ENCODE measurements around the gene SOD2. TPM values are rescaled to one million over a fixed set of nuclear protein-coding genes. Genes with fewer than 3 reads are reported as not detected.

Gene SOD2
- total RNA-seq, 2 donors from 2014 or later: 64.3 to 88.8 TPM

DNA sequence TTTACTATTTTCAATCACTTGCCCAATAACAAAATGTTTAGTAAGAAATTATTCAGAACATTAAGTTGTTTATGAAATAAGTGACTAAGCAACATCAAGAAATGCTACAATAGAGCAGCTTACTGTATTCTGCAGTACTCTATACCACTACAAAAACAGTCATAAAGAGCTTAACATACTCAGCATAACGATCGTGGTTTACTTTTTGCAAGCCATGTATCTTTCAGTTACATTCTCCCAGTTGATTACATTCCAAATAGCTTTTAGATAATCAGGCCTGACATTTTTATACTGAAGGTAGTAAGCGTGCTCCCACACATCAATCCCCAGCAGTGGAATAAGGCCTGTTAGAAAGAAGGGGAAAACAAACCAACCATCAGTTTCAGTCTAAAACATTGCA, 10.7 kb downstream of the SOD2 start:
- Histone ChIP-seq H3K9me3 (ENCODE audit: control insufficient read depth, low read length) (no peaks in the 10 kb centered on the region), H3K4me3 (ENCODE audit: low read length) (no peak overlapping the region), H3K9ac (ENCODE audit: extremely low read depth, low read length, poor library complexity, severe bottlenecking) (no peak overlapping the region), H3K27me3 (ENCODE audit: control insufficient read depth, insufficient read depth, low read length, poor library complexity, severe bottlenecking) (no peaks in the 10 kb centered on the region), H3K36me3 (ENCODE audit: control insufficient read depth, insufficient read depth, low read length) (peaks cover 56% of the 10 kb centered on the region), H3K4me1 (ENCODE audit: control insufficient read depth, insufficient read depth, low read length) (no peaks in the 10 kb centered on the region), H3K27ac (ENCODE audit: low read depth, low read length) (no peak overlapping the region)
- Mint-ChIP-seq H3K9me3 (no peaks in the 10 kb centered on the region), H3K36me3 (ENCODE audit: low read depth) (peaks cover 49% of the 10 kb centered on the region), H3K4me3 (no peak overlapping the region), H3K4me1 (peaks cover 5% of the 10 kb centered on the region), H3K27ac (no peak overlapping the region), H3K27me3 (ENCODE audit: insufficient read depth) (no peaks in the 10 kb centered on the region)
- TF ChIP-seq CTCF (conservative IDR thresholded peaks at IDR 0.05): no peak
- 90% methylated on average over 3 of the region's 3 CpGs; no CpG with 5 or more reads in 1 of the 2 experiments for WGBS, 2 experiments (ENCODE audit: insufficient coverage in 1 of 2, insufficient read length in 1 of 2)
- DNase-seq: no peak

- 92 to 93% methylated on average over 9 to 10 of the region's 10 CpGs for WGBS, 2 experiments (ENCODE audit: insufficient coverage in 1 of 2, insufficient read length in 1 of 2)
- Mint-ChIP-seq H3K9me3 (peaks cover 3% of the 10 kb centered on the region), H3K4me1 (peaks cover 5% of the 10 kb centered on the region), H3K27me3 (ENCODE audit: insufficient read depth) (no peaks in the 10 kb centered on the region), H3K27ac (peak overlapping the region; percentile 62), H3K4me3 (no peak overlapping the region), H3K36me3 (ENCODE audit: low read depth) (peaks cover 41% of the 10 kb centered on the region)
- Histone ChIP-seq H3K27me3 (ENCODE audit: control insufficient read depth, insufficient read depth, low read length, poor library complexity, severe bottlenecking) (no peaks in the 10 kb centered on the region), H3K36me3 (ENCODE audit: control insufficient read depth, insufficient read depth, low read length) (peaks cover 56% of the 10 kb centered on the region), H3K27ac (ENCODE audit: low read depth, low read length) (no peak overlapping the region), H3K9ac (ENCODE audit: extremely low read depth, low read length, poor library complexity, severe bottlenecking) (no peak overlapping the region), H3K4me1 (ENCODE audit: control insufficient read depth, insufficient read depth, low read length) (no peaks in the 10 kb centered on the region), H3K9me3 (ENCODE audit: control insufficient read depth, low read length) (no peaks in the 10 kb centered on the region), H3K4me3 (ENCODE audit: low read length) (no peak overlapping the region)
- no peak for DNase-seq
- TF ChIP-seq CTCF (conservative IDR thresholded peaks at IDR 0.05): no peak
Observed at GRCh38 chr6:159681191-159681880, 11.7 kb downstream of the SOD2 start.

- H3K27ac ChIP-seq (ENCODE audit: low read depth, low read length): no peak overlapping the region
- WGBS, 2 experiments (ENCODE audit: insufficient coverage in 1 of 2, insufficient read length in 1 of 2): 91 to 100% methylated on average over 3 of the region's 3 CpGs
- peaks cover 7% of the 10 kb centered on the region for H3K9me3 Mint-ChIP-seq
- no peak for TF ChIP-seq CTCF (conservative IDR thresholded peaks at IDR 0.05)
- peaks cover 47% of the 10 kb centered on the region for H3K36me3 ChIP-seq (ENCODE audit: control insufficient read depth, insufficient read depth, low read length)
- H3K4me1 ChIP-seq (ENCODE audit: control insufficient read depth, insufficient read depth, low read length): no peaks in the 10 kb centered on the region
- H3K36me3 Mint-ChIP-seq (ENCODE audit: low read depth): peaks cover 34% of the 10 kb centered on the region
- DNase-seq: no peak
- H3K4me1 Mint-ChIP-seq: peaks cover 5% of the 10 kb centered on the region
- no peak overlapping the region for H3K4me3 Mint-ChIP-seq
- H3K9ac ChIP-seq (ENCODE audit: extremely low read depth, low read length, poor library complexity, severe bottlenecking): no peak overlapping the region
- no peaks in the 10 kb centered on the region for H3K9me3 ChIP-seq (ENCODE audit: control insufficient read depth, low read length)
- no peaks in the 10 kb centered on the region for H3K27me3 ChIP-seq (ENCODE audit: control insufficient read depth, insufficient read depth, low read length, poor library complexity, severe bottlenecking)
- no peak overlapping the region for H3K27ac Mint-ChIP-seq
- H3K4me3 ChIP-seq (ENCODE audit: low read length): no peak overlapping the region
- no peaks in the 10 kb centered on the region for H3K27me3 Mint-ChIP-seq (ENCODE audit: insufficient read depth)
Observed at GRCh38 chr6:159680104-159680503, 12.9 kb downstream of the SOD2 start.
